HepG2 (cell line): Measurements from ENCODE around the gene NOP9. TPM values are rescaled to one million over a fixed set of nuclear protein-coding genes. Genes with fewer than 3 reads are reported as not detected.

ENCODE experiments used
- ATAC-seq: fragments of 200-7000 bp; cut with Tn5 transposase; 3 replicates; pipeline ENCODE4 v1.9.1; 2020; ENCODE audit warnings: mild to moderate bottlenecking, moderate library complexity
- BruUV-seq: library from RNA; stranded (reverse); fragments of 400-500 nt; replicated peaks from 2 replicates; lab custom pipeline; 2021; lab: Mats Ljungman, UMichigan
- CTCF ChIA-PET: fragments of 300-600 bp; formaldehyde crosslinking; extraction: SDS; loops from one replicate; lab custom pipeline; 2021; ENCODE audit warnings: low total read pairs, inconsistent platforms, low intra/inter-chr PET ratio; lab: Yijun Ruan, JAX
- POLR2A ChIA-PET: fragments of 350-600 bp; sonication (Branson Sonifier 250); formaldehyde crosslinking; loops from one replicate; lab custom pipeline; 2020; ENCODE audit warnings: antibody characterized with exemption, inconsistent platforms; lab: Yijun Ruan, JAX
- DNase-seq: peaks from one replicate; pipeline ENCODE4 v3.0.0-alpha.2; 2015; ENCODE audit warnings: low spot score
- FAIRE-seq: peaks from 3 replicates; lab custom pipeline; 2011; peaks lifted over from hg19 to GRCh38; lab: Jason Lieb, UNC
- H2AFZ ChIP-seq: one replicate; pipeline ENCODE4 v1.6.1; 2011; ENCODE audit warnings: low read length, inconsistent platforms
- H3K27ac ChIP-seq: fragments of 300-600 bp; 3 replicates; pipeline ENCODE4 v1.8.0; 2011; ENCODE audit warnings: mixed run types, mild to moderate bottlenecking, mixed read lengths, low read length, inconsistent platforms; ENCODE audit not compliant: insufficient read depth; ENCODE audit errors: extremely low read length
- H3K27me3 ChIP-seq, 2 experiments: fragments of 200-600 bp in 1 of 2; 2 replicates in 1 of 2; 3 replicates in 1 of 2; pipeline versions ENCODE4 v1.6.0 to v1.8.0; 2011; ENCODE audit warnings: low read length in 2 of 2, mild to moderate bottlenecking in 2 of 2, moderate library complexity in 2 of 2, inconsistent platforms in 1 of 2; ENCODE audit not compliant: insufficient read depth in 2 of 2, control insufficient read depth in 1 of 2
- H3K36me3 ChIP-seq, 2 experiments: fragments of 200-600 bp in 1 of 2; replicated peaks in 1 of 2; 2 replicates in 1 of 2; 3 replicates in 1 of 2; pipeline versions ENCODE4 v1.5.1 to v1.8.0; 2011; ENCODE audit warnings: low read length in 2 of 2, inconsistent platforms in 1 of 2; ENCODE audit not compliant: insufficient read depth in 2 of 2, control insufficient read depth in 1 of 2
- H3K4me1 ChIP-seq: 2 replicates; pipeline ENCODE4 v1.5.1; 2012; ENCODE audit warnings: low read length, inconsistent platforms; ENCODE audit not compliant: insufficient read depth
- H3K4me2 ChIP-seq: 2 replicates; pipeline ENCODE4 v1.6.0; 2011; ENCODE audit warnings: low read depth, low read length, inconsistent platforms
- H3K4me3 ChIP-seq, 3 experiments: fragments of 200-600 bp in 1 of 3; sonication (generic), shearing (Covaris generic) in 1 of 3; replicated peaks in 1 of 3; 2 replicates each; pipeline ENCODE4 v1.5.1; 2011 to 2016; ENCODE audit warnings: low read length in 3 of 3, inconsistent platforms in 2 of 3, low read depth in 2 of 3, mild to moderate bottlenecking in 2 of 3, control low read depth in 1 of 3, mixed read lengths in 1 of 3; ENCODE audit not compliant: insufficient read depth in 1 of 3
- H3K79me2 ChIP-seq: one replicate; pipeline ENCODE4 v1.6.1; 2011; ENCODE audit warnings: low read length, inconsistent platforms; ENCODE audit not compliant: insufficient read depth
- H3K9ac ChIP-seq: 2 replicates; pipeline ENCODE4 v1.6.0; 2011; ENCODE audit warnings: mild to moderate bottlenecking, low read depth, low read length, inconsistent platforms; ENCODE audit not compliant: insufficient read depth
- H3K9me3 ChIP-seq: 2 replicates; pipeline ENCODE4 v1.5.1; 2012; ENCODE audit warnings: mild to moderate bottlenecking, low read length
- H4K20me1 ChIP-seq: 2 replicates; pipeline ENCODE4 v1.6.0; 2011; ENCODE audit warnings: inconsistent platforms, mild to moderate bottlenecking, low read length, moderate library complexity; ENCODE audit not compliant: insufficient read depth
- CHCHD3 ChIP-seq: sonication (generic); formaldehyde crosslinking; IDR thresholded peaks from 2 replicates; pipeline ENCODE4 v1.8.0; 2022; ENCODE audit warnings: mild to moderate bottlenecking, missing genetic modification reagents, moderate library complexity
- EEA1 ChIP-seq: sonication (generic); formaldehyde crosslinking; IDR thresholded peaks from 2 replicates; pipeline ENCODE4 v1.5.1; 2020; ENCODE audit warnings: mild to moderate bottlenecking, missing genetic modification reagents, borderline replicate concordance
- MAFK ChIP-seq, 2 experiments: IDR thresholded peaks in 1 of 2; conservative IDR thresholded peaks in 1 of 2; 2 replicates each; pipeline ENCODE4 v1.6.1; 2011; ENCODE audit warnings: improper control_type of control experiment in 2 of 2, low read length in 2 of 2
- MTF1 ChIP-seq: sonication (generic); formaldehyde crosslinking; IDR thresholded peaks from 2 replicates; pipeline ENCODE4 v1.5.0; 2020; ENCODE audit warnings: missing genetic modification reagents
- NFE2L1 ChIP-seq: sonication (generic); formaldehyde crosslinking; IDR thresholded peaks from 2 replicates; pipeline ENCODE4 v1.4.0; 2020; ENCODE audit warnings: missing genetic modification reagents, mild to moderate bottlenecking, borderline replicate concordance
- NFKB2 ChIP-seq: sonication (generic); formaldehyde crosslinking; IDR thresholded peaks from 2 replicates; pipeline ENCODE4 v1.4.0; 2020; ENCODE audit warnings: missing genetic modification reagents, borderline replicate concordance
- RXRB ChIP-seq: IDR thresholded peaks from 2 replicates; pipeline ENCODE4 v1.6.1; 2016; ENCODE audit warnings: borderline replicate concordance, missing genetic modification reagents, missing compliant biosample characterization
- TCF7L2 ChIP-seq: IDR thresholded peaks from 2 replicates; pipeline ENCODE4 v1.6.1; 2011; ENCODE audit warnings: mild to moderate bottlenecking, low read depth, low read length, moderate library complexity
- ZFP90 ChIP-seq: sonication (generic); formaldehyde crosslinking; IDR thresholded peaks from 2 replicates; pipeline ENCODE4 v1.8.0; 2022; ENCODE audit warnings: missing genetic modification reagents, mild to moderate bottlenecking, inconsistent platforms, borderline replicate concordance
- ZFX ChIP-seq: sonication (generic); formaldehyde crosslinking; IDR thresholded peaks from 2 replicates; pipeline ENCODE4 v1.4.0; 2020; ENCODE audit warnings: mild to moderate bottlenecking, low read depth, missing genetic modification reagents, moderate library complexity
- ZNF143 ChIP-seq: sonication (generic); formaldehyde crosslinking; IDR thresholded peaks from 2 replicates; pipeline ENCODE4 v1.4.0; 2020; ENCODE audit warnings: missing genetic modification reagents
- ZNF251 ChIP-seq: sonication (generic); formaldehyde crosslinking; IDR thresholded peaks from 2 replicates; pipeline ENCODE4 v1.9.0; 2021; ENCODE audit warnings: mild to moderate bottlenecking, missing genetic modification reagents
- ZNF33B ChIP-seq: sonication (generic); formaldehyde crosslinking; IDR thresholded peaks from 2 replicates; pipeline ENCODE4 v1.5.1; 2020; ENCODE audit warnings: mild to moderate bottlenecking, missing genetic modification reagents
- ZNF383 ChIP-seq: sonication (generic); formaldehyde crosslinking; IDR thresholded peaks from 2 replicates; pipeline ENCODE4 v1.4.0; 2020; ENCODE audit warnings: missing genetic modification reagents, mild to moderate bottlenecking, borderline replicate concordance
- ZNF558 ChIP-seq: sonication (generic); formaldehyde crosslinking; IDR thresholded peaks from 2 replicates; pipeline ENCODE4 v1.9.0; 2022; ENCODE audit warnings: mild to moderate bottlenecking, missing genetic modification reagents, borderline replicate concordance
- ZZZ3 ChIP-seq: sonication (generic); formaldehyde crosslinking; IDR thresholded peaks from 2 replicates; pipeline ENCODE4 v1.4.0; 2020; ENCODE audit warnings: missing genetic modification reagents, mild to moderate bottlenecking, borderline replicate concordance
- WGBS: methylation state at CpG from one replicate; pipeline ENCODE4 v1.1.6; 2017; ENCODE audit warnings: low lambda C conversion rate; 5-methylcytosine and 5-hydroxymethylcytosine counted together
- in situ Hi-C: cut with HindIII; loops from 2 replicates; pipeline ENCODE4 v1.10.0; 2017; ENCODE audit warnings: low pct_unique_long_range_greater_than_20kb; ENCODE audit not compliant: extremely low pct_ligation_motif_present
- intact Hi-C: fragments of 100-400 bp; cut with micrococcal nuclease; formaldehyde crosslinking; loops from one replicate; pipeline ENCODE4 v1.10.0; 2022; ENCODE audit not compliant: unreplicated experiment
- polyA plus RNA-seq, 8 experiments: library from polyadenylated mRNA; depleted of rRNA in 3 of 8; stranded (reverse) in 7 of 8; unstranded in 1 of 8; fragments of >200 nt; fragmentation: Illumina TruSeq in 4 of 8; extraction: Trizol in 4 of 8; gene quantifications; 2 replicates each; pipeline versions ENCODE4 v1.2.1 to v1.2.3, GENCODE V29; 2011 to 2016; ENCODE audit warnings: low read depth in 4 of 8, missing spikeins in 1 of 8, mixed read lengths in 1 of 8; ENCODE audit not compliant: insufficient read depth in 1 of 8
- total RNA-seq, 5 experiments: library from RNA; depleted of rRNA; stranded (reverse); fragments of >200 nt; fragmentation: Illumina TruSeq; extraction: Trizol; gene quantifications; 2 replicates each; pipeline ENCODE4 v1.2.3, GENCODE V29; 2016; ENCODE audit warnings: low read depth in 1 of 5
- TF ChIP-seq, protein P1 (sequence below): sonication (generic); formaldehyde crosslinking; IDR thresholded peaks from 2 replicates; pipeline ENCODE4 v1.4.0; 2020; ENCODE audit warnings: low read depth, mild to moderate bottlenecking, missing genetic modification reagents
- TF ChIP-seq, protein P2 (sequence below): sonication (generic); formaldehyde crosslinking; IDR thresholded peaks from 2 replicates; pipeline ENCODE4 v1.4.0; 2020; ENCODE audit warnings: missing genetic modification reagents, borderline replicate concordance
- TF ChIP-seq, protein P3 (sequence below): IDR thresholded peaks from 2 replicates; pipeline ENCODE4 v1.6.1; 2016; ENCODE audit warnings: mild to moderate bottlenecking

Gene NOP9
- total and polyA plus RNA-seq, 2 of the 13 experiments (the other 11 are each of a cell fraction or from before 2014, with no cell fraction given), result 24.5 to 61.6 TPM

GRCh38 chr14:24252289-24253124 lies 47.1 kb upstream of the NOP9 start:
- ATAC-seq (peak; percentile 80), FAIRE-seq (peak; percentile 72), DNase-seq (peak; percentile 90)
- H3K27me3 ChIP-seq, result no peaks in the 10 kb centered on the region
- no peaks in the 10 kb centered on the region for H3K9me3 ChIP-seq
- 76% methylated on average over 11 of the region's 11 CpGs for WGBS
- H3K4me2 ChIP-seq, result peak overlapping the region; percentile 59
- H4K20me1 ChIP-seq, result no peaks in the 10 kb centered on the region
- BruUV-seq, result TSS peak; percentile 59
- CTCF ChIA-PET, result interaction anchor here (1.6 kb wide), 1 partner anchor 10 kb away, joined by 5 read pairs; the partner anchor contains the start of gene TINF2
- peak overlapping the region; percentile 59 for H3K27ac ChIP-seq
- peak overlapping the region in 1 of 3 experiments; percentile 1; a peak in 1 of 6 replicates for H3K4me3 ChIP-seq
- in situ Hi-C loops, result no loop called here
- H3K36me3 ChIP-seq, result peaks cover 0 to 1% of the 10 kb centered on the region in 2 experiments; a peak in 1 of 5 replicates
- H3K4me1 ChIP-seq, result peaks cover 39% of the 10 kb centered on the region
- H2AFZ ChIP-seq, result no peak overlapping the region
- no peaks in the 10 kb centered on the region for H3K79me2 ChIP-seq
- peak overlapping the region; percentile 61 for H3K9ac ChIP-seq
- intact Hi-C loops, result loop anchor here (1.0 kb wide), 1 partner anchor 19 kb away; the partner anchor contains the start of gene RABGGTA
- POLR2A ChIA-PET, result interaction anchor here (0.6 to 13.2 kb wide), 32 partner anchors 9 to 932 kb away, joined by 3 to 254 read pairs (median 4); partner anchors contain the start of genes CBLN3, CHMP4A, CIDEB and DCAF11
- TF ChIP-seq, protein P1, sequence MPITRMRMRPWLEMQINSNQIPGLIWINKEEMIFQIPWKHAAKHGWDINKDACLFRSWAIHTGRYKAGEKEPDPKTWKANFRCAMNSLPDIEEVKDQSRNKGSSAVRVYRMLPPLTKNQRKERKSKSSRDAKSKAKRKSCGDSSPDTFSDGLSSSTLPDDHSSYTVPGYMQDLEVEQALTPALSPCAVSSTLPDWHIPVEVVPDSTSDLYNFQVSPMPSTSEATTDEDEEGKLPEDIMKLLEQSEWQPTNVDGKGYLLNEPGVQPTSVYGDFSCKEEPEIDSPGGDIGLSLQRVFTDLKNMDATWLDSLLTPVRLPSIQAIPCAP (CRISPR knock-in tag), result no peak; the same call in 1 of the 2 replicates
- TF ChIP-seq, protein P2, sequence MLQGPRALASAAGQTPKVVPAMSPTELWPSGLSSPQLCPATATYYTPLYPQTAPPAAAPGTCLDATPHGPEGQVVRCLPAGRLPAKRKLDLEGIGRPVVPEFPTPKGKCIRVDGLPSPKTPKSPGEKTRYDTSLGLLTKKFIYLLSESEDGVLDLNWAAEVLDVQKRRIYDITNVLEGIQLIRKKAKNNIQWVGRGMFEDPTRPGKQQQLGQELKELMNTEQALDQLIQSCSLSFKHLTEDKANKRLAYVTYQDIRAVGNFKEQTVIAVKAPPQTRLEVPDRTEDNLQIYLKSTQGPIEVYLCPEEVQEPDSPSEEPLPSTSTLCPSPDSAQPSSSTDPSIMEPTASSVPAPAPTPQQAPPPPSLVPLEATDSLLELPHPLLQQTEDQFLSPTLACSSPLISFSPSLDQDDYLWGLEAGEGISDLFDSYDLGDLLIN (CRISPR knock-in tag), result no peak
- no peak for TF ChIP-seq CHCHD3 (CRISPR knock-in tag)
- no peak for TF ChIP-seq TCF7L2
- TF ChIP-seq ZNF143 (CRISPR knock-in tag), result peak; percentile 63; the same call in 1 of the 2 replicates
- TF ChIP-seq ZNF383 (CRISPR knock-in tag), result no peak
- peak; percentile 68 for TF ChIP-seq RXRB (CRISPR knock-in tag)
- TF ChIP-seq NFE2L1 (CRISPR knock-in tag), result 0 out of 2 replicates have a peak, but pooled peaks have one; percentile 42
- TF ChIP-seq ZFP90 (CRISPR knock-in tag), result peak; percentile 70; the same call in 1 of the 2 replicates
- TF ChIP-seq ZNF251 (CRISPR knock-in tag), result no peak
- TF ChIP-seq NFKB2, result peak; percentile 84; the same call in 1 of the 2 replicates
- TF ChIP-seq MTF1 (CRISPR knock-in tag), result no peak
- no peak for TF ChIP-seq MAFK (conservative IDR thresholded peaks at IDR 0.05 in 1 of 2, IDR thresholded peaks at IDR 0.05 in 1 of 2; ENCODE audit: low read length in 2 of 2)
- TF ChIP-seq ZZZ3, result peak; percentile 48; the same call in 1 of the 2 replicates
- no peak for TF ChIP-seq ZNF558 (CRISPR knock-in tag)
- TF ChIP-seq ZFX (CRISPR knock-in tag), result peak; percentile 69; the same call in 1 of the 2 replicates
- TF ChIP-seq, protein P3, sequence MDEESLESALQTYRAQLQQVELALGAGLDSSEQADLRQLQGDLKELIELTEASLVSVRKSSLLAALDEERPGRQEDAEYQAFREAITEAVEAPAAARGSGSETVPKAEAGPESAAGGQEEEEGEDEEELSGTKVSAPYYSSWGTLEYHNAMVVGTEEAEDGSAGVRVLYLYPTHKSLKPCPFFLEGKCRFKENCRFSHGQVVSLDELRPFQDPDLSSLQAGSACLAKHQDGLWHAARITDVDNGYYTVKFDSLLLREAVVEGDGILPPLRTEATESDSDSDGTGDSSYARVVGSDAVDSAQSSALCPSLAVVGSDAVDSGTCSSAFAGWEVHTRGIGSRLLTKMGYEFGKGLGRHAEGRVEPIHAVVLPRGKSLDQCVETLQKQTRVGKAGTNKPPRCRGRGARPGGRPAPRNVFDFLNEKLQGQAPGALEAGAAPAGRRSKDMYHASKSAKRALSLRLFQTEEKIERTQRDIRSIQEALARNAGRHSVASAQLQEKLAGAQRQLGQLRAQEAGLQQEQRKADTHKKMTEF, result peak; percentile 43; the same call in 1 of the 2 replicates
- peak; percentile 50; the same call in 1 of the 2 replicates for TF ChIP-seq EEA1
- no peak for TF ChIP-seq ZNF33B
